ENCODE measurements around the gene HSPB1. TPM values are rescaled to one million over a fixed set of nuclear protein-coding genes. Genes with fewer than 3 reads are reported as not detected.
"Not testable (repeated sequence)": the region's sequence is repeated elsewhere in the genome, so short reads cannot be mapped to it uniquely, and the experiment has no call there.

The HSPB1 gene
- total RNA-seq, 1 experiment from 2014 or later = 116 TPM

- Histone ChIP-seq H3K36me3 (no peaks in the 10 kb centered on the region), H3K4me1 (peaks cover 16% of the 10 kb centered on the region), H3K27me3 (no peaks in the 10 kb centered on the region), H3K9me3 (replicated peaks) (no peaks in the 10 kb centered on the region), H3K27ac (peak overlapping the region; percentile 66), H3K4me3 (peak overlapping the region; percentile 51)
- DNase-seq = peak; percentile 92 to 98
Measured at GRCh38 chr7:76291351-76292212, 10.9 kb upstream of the HSPB1 start.

DNA sequence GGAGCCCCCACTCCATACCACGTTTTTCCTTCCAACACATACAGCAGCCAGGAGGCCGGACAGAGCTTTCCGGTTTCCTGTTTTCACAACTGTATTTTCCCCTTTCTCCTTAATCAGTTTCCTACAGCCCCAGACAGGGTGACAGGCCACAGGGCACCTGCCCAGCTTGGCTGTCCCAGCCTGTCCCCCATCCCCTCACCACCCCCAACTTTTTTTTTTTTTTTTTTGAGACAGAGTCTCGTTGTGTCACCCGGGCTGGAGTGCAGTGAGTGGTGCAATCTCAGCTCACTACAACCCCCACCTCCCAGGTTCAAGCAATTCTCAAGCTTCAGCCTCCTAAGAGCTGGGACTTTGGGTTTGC, 10.3 kb upstream of the HSPB1 start:
- H3K36me3 ChIP-seq = no peaks in the 10 kb centered on the region
- H3K4me1 ChIP-seq = peaks cover 20% of the 10 kb centered on the region
- no peak for DNase-seq
- peak overlapping the region; percentile 51 for H3K4me3 ChIP-seq
- peak overlapping the region; percentile 66 for H3K27ac ChIP-seq
- 0 out of 2 replicates have a peak, but pooled peaks cover under 1% of the 10 kb centered on the region for H3K27me3 ChIP-seq
- no peaks in the 10 kb centered on the region for H3K9me3 ChIP-seq (replicated peaks)

DNA sequence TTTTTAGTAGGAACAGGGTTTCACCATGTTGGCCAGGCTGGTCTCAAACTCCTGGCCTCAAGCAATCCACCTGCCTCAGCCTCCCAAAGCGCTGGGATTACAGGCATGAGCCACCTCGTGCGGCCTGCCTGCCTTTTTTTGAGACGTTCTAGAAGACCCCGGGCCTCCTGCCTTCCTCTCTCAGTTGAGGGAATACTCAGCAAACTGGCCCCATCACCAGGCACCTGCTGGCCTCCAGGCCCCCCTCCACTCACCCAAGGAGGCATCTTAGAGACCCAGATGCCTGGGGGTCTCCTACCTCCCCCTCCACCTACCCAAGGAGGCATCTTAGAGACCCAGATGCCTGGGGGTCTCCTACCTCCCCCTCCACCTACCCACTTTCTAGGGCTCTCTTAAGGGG, 9.6 kb upstream of the HSPB1 start:
- H3K4me3 ChIP-seq; H3K27ac ChIP-seq; H3K27me3 ChIP-seq; DNase-seq; H3K9me3 ChIP-seq (replicated peaks); H3K36me3 ChIP-seq: not testable (repeated sequence)
- peaks cover 20% of the 10 kb centered on the region for H3K4me1 ChIP-seq

GRCh38 chr7:76293407-76293901, 9.0 kb upstream of the HSPB1 start:
- no peak overlapping the region for H3K27ac ChIP-seq
- peaks cover 20% of the 10 kb centered on the region for H3K4me1 ChIP-seq
- no peak overlapping the region for H3K4me3 ChIP-seq
- no peak for DNase-seq
- H3K9me3 ChIP-seq (replicated peaks) = no peaks in the 10 kb centered on the region
- 0 out of 2 replicates have a peak, but pooled peaks cover 4% of the 10 kb centered on the region for H3K27me3 ChIP-seq
- no peaks in the 10 kb centered on the region for H3K36me3 ChIP-seq

DNA sequence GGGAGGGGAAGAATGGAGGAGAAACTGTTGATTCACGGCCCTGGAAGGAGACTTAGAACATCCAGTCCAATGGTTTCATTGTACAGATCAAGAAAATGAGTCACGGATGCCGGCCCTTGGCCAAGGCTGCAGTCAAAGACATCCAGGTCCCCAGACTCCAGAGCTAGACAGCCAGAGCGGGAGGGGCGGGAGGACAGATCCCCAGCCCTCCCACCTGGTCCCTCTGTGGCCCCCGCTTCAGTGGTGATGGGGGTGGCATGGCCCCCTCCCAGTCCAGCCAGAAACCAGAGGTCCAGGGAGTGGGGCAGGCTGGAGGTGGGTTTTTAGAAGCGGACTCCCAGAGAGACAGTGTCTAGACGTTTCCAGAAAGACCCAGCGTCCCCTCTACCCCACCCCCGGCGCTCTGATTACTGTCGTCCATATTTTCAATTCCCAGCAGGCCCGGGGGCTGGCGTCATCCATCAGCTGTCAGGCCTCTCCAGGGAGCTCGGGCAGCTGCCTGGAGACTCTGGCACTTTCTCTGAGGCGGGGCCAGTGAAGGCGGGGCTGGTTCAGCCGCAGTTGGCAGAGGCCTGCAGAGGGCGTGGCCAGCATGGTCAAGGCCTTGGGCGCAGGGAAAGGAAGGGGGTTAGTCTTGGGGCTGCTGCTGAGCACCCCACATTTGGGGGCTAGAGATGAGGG, 8.0 kb upstream of the HSPB1 start:
- H3K27me3 ChIP-seq = 0 out of 2 replicates have a peak, but pooled peaks cover 4% of the 10 kb centered on the region
- H3K9me3 ChIP-seq (replicated peaks) = no peaks in the 10 kb centered on the region
- H3K36me3 ChIP-seq = no peaks in the 10 kb centered on the region
- peak overlapping the region; percentile 49 for H3K4me3 ChIP-seq
- DNase-seq = peak; percentile 99
- peaks cover 20% of the 10 kb centered on the region for H3K4me1 ChIP-seq
- peak overlapping the region; percentile 94 for H3K27ac ChIP-seq

DNA sequence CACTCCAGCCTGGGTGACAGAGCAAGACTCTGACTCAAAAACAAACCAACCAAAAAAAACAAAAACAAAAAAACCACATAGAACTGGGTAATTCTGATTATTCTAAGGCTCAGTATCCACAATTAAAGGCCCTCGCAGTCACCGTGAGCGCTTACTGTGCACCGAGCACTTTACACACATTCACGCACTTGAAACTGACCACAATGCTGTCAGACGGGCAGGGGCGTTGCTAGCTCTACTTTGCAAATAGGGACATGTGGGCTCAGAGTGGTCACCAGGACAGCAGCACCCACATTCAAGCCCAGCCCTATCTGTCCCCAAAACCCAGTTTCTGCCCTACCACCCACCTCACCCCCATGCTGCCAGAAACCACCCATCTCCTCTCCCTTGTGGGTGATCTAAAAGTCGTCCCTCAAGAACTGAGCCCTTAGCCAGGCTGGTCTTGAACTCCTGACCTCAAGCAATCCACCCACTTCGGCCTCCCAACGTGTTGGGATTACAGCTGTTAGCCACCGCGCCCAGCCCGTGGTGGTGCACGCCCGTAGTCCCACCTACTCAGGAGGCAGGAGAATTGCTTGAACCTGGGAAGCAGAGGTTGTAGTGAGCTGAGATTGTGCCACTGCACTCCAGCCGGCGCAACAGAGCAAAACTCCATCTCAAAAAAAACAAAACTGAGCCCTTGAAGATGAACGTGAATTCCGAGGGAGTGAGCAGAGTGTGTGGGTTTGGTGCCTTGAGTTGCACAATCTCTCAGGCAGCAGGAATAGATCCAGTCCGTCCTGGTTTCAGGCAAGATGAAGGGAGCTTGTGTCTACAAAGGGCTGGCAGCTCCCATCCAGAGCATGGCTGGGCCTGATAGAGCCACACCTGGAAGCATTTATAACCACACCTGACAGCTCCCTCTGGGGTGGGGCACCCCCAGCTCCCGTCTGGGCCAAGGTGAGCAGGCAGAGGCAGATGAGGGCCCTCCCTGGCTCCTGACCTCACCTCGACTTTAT, 5.4 kb upstream of the HSPB1 start:
- H3K9me3 ChIP-seq (replicated peaks) = no peaks in the 10 kb centered on the region
- no peak for DNase-seq
- H3K27me3 ChIP-seq = 0 out of 2 replicates have a peak, but pooled peaks cover 4% of the 10 kb centered on the region
- peaks cover 18% of the 10 kb centered on the region for H3K4me1 ChIP-seq
- H3K36me3 ChIP-seq = no peaks in the 10 kb centered on the region
- no peak overlapping the region for H3K4me3 ChIP-seq
- H3K27ac ChIP-seq = no peak overlapping the region

DNA sequence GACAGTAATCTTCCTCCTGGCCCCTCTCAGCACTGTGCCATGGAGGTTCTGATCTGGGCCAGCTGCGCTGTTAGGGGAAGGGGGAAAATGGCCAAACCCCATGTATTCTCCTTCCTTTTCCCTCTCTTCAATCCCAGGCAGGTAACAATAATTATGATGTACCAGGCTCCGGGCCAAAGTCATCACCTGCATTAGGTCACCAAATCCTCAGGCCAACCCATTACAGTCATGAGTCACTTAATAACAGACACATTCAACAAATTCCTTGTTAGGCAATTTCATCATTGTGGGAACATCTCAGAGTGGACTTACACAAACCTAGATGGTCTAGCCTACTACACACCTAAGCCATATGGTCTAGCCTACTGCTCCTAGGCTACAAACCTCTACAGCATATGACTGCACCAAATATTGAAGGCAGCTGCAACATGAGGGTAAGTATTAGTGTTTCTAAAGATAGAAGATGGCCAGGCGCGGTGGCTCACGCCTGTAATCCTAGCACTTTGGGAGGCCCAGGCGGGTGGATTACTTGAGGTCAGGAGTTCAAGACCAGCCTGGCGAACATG, 2.2 kb upstream of the HSPB1 start:
- H3K36me3 ChIP-seq = peaks cover 4% of the 10 kb centered on the region; the same call in 1 of the 2 replicates
- DNase-seq = peak; percentile 54
- no peak overlapping the region for H3K27ac ChIP-seq
- H3K27me3 ChIP-seq = 0 out of 2 replicates have a peak, but pooled peaks cover 4% of the 10 kb centered on the region
- no peaks in the 10 kb centered on the region for H3K9me3 ChIP-seq (replicated peaks)
- H3K4me3 ChIP-seq = no peak overlapping the region
- H3K4me1 ChIP-seq = peaks cover 15% of the 10 kb centered on the region

DNA sequence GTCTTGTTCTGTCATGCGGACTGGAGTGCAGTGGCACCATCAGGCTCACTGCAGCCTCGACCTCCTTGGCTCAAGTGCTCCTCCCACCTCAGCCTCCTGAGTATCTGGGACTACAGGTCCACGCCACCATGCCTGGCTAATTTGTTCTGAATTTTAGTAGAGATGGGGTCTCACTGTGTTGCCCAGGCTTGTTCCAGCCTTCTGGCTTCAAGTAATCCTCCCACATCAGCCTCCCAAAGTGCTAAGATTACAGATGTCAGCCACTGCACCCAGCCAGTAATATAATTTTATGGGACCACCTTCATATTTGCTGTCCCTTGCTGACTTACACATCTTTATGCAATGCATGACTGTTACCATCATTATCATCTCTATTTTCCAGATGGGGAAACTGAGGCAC, 1.5 kb upstream of the HSPB1 start:
- Histone ChIP-seq H3K4me1 (peaks cover 13% of the 10 kb centered on the region), H3K9me3 (replicated peaks) (no peaks in the 10 kb centered on the region), H3K36me3 (peaks cover 4% of the 10 kb centered on the region; the same call in 1 of the 2 replicates), H3K27me3 (0 out of 2 replicates have a peak, but pooled peaks cover 4% of the 10 kb centered on the region), H3K27ac (no peak overlapping the region), H3K4me3 (no peak overlapping the region)
- no peak for DNase-seq

DNA sequence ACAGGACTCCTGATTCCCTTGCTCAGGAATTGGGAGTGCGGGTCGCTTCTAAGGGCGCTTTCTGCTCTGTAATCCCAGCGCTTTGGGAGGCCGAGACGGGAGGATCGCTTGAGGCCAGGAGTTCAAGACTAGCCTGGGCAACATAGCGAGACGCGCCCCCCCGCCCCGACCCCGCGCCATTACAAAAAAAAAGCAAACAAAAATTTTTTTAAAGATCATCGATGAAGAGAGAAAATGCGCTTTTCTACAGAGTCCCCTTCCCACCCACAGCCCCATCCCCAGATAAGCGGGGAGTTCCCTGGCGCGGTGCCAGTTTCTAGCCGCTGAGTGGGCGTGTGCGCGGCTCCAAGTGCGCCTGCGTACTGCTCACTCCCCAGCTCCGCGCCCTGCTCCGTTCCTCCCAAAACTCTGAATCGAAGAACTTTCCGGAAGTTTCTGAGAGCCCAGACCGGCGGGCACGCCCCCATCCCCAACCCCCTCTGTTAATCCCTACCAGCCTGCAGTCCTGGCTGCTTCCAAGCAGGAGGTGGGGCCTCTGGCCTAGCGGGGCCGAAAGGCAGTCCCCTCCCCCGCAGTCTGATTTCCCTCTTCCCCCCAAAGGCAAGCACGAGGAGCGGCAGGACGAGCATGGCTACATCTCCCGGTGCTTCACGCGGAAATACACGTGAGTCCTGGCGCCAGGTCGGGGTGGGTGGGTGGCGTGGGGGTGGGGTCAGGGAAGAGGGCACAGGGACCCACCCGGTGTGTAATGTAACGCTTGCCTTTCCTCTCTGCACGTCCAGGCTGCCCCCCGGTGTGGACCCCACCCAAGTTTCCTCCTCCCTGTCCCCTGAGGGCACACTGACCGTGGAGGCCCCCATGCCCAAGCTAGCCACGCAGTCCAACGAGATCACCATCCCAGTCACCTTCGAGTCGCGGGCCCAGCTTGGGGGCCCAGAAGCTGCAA, 1.0 kb downstream of the HSPB1 start:
- peak overlapping the region; percentile 41 for H3K27ac ChIP-seq
- peak; percentile 96 to 97 for DNase-seq
- H3K4me1 ChIP-seq = peaks cover 19% of the 10 kb centered on the region
- peak overlapping the region; percentile 67 for H3K4me3 ChIP-seq
- no peaks in the 10 kb centered on the region for H3K9me3 ChIP-seq (replicated peaks)
- no peaks in the 10 kb centered on the region for H3K27me3 ChIP-seq
- peaks cover 4% of the 10 kb centered on the region; the same call in 1 of the 2 replicates for H3K36me3 ChIP-seq

GRCh38 chr7:76304888-76305375, 2.5 kb downstream of the HSPB1 start:
- no peak overlapping the region for H3K4me3 ChIP-seq
- peaks cover 19% of the 10 kb centered on the region for H3K4me1 ChIP-seq
- no peak overlapping the region for H3K27ac ChIP-seq
- no peaks in the 10 kb centered on the region for H3K9me3 ChIP-seq (replicated peaks)
- no peak for DNase-seq
- no peaks in the 10 kb centered on the region for H3K27me3 ChIP-seq
- H3K36me3 ChIP-seq = peaks cover 4% of the 10 kb centered on the region; the same call in 1 of the 2 replicates

GRCh38 chr7:76308874-76309273, 6.4 kb downstream of the HSPB1 start:
- not testable (repeated sequence) for H3K36me3 ChIP-seq; H3K27me3 ChIP-seq; H3K9me3 ChIP-seq (replicated peaks); H3K4me3 ChIP-seq; H3K27ac ChIP-seq; DNase-seq
- peaks cover 24% of the 10 kb centered on the region for H3K4me1 ChIP-seq

GRCh38 chr7:76309341-76310101, 7.0 kb downstream of the HSPB1 start:
- H3K36me3 ChIP-seq; H3K27ac ChIP-seq; H3K4me3 ChIP-seq; DNase-seq; H3K27me3 ChIP-seq; H3K9me3 ChIP-seq (replicated peaks): not testable (repeated sequence)
- peaks cover 21% of the 10 kb centered on the region for H3K4me1 ChIP-seq

Data from SJCRH30 (cell line).